ENCODE data around the gene RECQL5. TPM values are rescaled to one million over a fixed set of nuclear protein-coding genes. Genes with fewer than 3 reads are reported as not detected.

Gene RECQL5
- total RNA-seq (2021; ENCODE audit: unreplicated experiment) (46.1 TPM), Bru-seq, nascent RNA (percentile 67 among the genes with signal in this experiment), BruChase-seq, experiment 1, labeled RNA remaining after a 2-hour chase (percentile 69 among the genes with signal in this experiment), BruChase-seq, experiment 2, labeled RNA remaining after a 6-hour chase (percentile 68 among the genes with signal in this experiment)
- polyA plus RNA-seq (2012; ENCODE audit: insufficient read length): 34.1 TPM
- long read RNA-seq, partial matches to known transcripts: 17 of 47 reads
- long read RNA-seq, other reads (novel, unspliced or antisense): 25 of 47 reads

DNA sequence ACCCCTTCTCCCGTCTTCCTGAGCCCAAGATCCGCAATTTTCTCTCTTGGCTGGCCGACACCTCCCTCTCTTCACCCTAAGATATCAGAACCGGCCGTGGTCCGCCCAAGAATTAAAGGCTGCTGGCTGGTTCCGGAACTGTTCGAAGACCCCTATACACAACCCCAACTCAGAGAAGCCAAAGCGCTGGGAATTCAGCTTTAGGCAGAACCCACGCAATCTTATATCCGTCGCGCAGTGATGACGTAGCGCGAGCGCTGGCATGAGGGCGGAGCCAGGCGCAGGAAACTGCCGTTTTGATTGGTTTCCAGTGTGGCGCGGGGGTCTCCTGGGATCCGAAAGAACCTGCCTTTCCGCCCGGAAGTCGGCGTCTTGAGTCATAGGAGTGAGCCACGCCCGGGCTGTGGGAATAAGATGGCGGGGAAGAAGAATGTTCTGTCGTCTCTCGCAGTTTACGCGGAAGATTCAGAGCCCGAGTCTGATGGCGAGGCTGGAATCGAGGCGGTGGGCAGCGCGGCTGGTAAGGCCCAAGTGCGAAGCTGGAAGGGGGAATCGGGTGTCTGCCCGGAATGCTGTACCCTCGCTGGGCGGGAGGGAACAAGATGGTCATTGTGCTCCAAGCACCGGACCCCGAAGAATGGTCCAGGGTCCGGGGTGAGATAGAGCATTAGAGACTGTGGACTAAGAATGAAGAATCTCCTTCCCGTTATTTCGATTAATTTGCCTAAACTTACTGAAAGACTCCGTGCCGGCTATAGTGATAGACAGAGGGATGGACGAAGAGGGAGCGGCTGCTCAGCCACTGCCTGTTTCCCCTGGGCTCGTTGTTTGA lies at the start of gene RECQL5, which contains the start of gene SAP30BP:
Gene RECQL5 (minus strand): TSS at position 196 of the 832 bp plus-strand sequence. CDS start 597 bp downstream, outside the sequence.
Gene SAP30BP (plus strand): TSS at position 380 of the 832 bp plus-strand sequence. CDS start 35 bp downstream, at position 415.
- BruUV-seq (replicated peaks): TSS peak; percentile 93
- peak; percentile 89 for DNase-seq (ENCODE audit: low read depth, low spot score)
- peaks cover 22% of the 10 kb centered on the region for H3K4me1 ChIP-seq (ENCODE audit: control insufficient read depth, insufficient read depth, low read length)
- ChIA-PET CTCF (interaction anchor here (1.1 kb wide), 1 partner anchor 14 kb away, joined by 4 read pairs; no protein-coding TSS in a partner anchor), POLR2A (interaction anchor here (0.5 to 0.9 kb wide), 3 partner anchors 81 to 119 kb away, joined by 3 to 8 read pairs (median 3); no protein-coding TSS in a partner anchor)
- H3K9me3 ChIP-seq (ENCODE audit: control insufficient read depth, insufficient read depth, low read depth, low read length): no peaks in the 10 kb centered on the region
- TF ChIP-seq, protein P1, sequence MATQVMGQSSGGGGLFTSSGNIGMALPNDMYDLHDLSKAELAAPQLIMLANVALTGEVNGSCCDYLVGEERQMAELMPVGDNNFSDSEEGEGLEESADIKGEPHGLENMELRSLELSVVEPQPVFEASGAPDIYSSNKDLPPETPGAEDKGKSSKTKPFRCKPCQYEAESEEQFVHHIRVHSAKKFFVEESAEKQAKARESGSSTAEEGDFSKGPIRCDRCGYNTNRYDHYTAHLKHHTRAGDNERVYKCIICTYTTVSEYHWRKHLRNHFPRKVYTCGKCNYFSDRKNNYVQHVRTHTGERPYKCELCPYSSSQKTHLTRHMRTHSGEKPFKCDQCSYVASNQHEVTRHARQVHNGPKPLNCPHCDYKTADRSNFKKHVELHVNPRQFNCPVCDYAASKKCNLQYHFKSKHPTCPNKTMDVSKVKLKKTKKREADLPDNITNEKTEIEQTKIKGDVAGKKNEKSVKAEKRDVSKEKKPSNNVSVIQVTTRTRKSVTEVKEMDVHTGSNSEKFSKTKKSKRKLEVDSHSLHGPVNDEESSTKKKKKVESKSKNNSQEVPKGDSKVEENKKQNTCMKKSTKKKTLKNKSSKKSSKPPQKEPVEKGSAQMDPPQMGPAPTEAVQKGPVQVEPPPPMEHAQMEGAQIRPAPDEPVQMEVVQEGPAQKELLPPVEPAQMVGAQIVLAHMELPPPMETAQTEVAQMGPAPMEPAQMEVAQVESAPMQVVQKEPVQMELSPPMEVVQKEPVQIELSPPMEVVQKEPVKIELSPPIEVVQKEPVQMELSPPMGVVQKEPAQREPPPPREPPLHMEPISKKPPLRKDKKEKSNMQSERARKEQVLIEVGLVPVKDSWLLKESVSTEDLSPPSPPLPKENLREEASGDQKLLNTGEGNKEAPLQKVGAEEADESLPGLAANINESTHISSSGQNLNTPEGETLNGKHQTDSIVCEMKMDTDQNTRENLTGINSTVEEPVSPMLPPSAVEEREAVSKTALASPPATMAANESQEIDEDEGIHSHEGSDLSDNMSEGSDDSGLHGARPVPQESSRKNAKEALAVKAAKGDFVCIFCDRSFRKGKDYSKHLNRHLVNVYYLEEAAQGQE (IDR thresholded peaks at IDR 0.05; ENCODE audit: insufficient read depth in 1 of 2, low read depth in 2 of 2, low read length in 1 of 2): no peak
- TF ChIP-seq, protein P2, sequence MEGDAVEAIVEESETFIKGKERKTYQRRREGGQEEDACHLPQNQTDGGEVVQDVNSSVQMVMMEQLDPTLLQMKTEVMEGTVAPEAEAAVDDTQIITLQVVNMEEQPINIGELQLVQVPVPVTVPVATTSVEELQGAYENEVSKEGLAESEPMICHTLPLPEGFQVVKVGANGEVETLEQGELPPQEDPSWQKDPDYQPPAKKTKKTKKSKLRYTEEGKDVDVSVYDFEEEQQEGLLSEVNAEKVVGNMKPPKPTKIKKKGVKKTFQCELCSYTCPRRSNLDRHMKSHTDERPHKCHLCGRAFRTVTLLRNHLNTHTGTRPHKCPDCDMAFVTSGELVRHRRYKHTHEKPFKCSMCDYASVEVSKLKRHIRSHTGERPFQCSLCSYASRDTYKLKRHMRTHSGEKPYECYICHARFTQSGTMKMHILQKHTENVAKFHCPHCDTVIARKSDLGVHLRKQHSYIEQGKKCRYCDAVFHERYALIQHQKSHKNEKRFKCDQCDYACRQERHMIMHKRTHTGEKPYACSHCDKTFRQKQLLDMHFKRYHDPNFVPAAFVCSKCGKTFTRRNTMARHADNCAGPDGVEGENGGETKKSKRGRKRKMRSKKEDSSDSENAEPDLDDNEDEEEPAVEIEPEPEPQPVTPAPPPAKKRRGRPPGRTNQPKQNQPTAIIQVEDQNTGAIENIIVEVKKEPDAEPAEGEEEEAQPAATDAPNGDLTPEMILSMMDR (IDR thresholded peaks at IDR 0.05): no peak
- TF ChIP-seq TCF7L2 (IDR thresholded peaks at IDR 0.05; ENCODE audit: low read depth, low read length) (no peak; the same call in 1 of the 2 replicates), POLR2AphosphoS5 (IDR thresholded peaks at IDR 0.05; ENCODE audit: low read depth, low read length) (peak; percentile 91), SIN3A (IDR thresholded peaks at IDR 0.05; ENCODE audit: borderline replicate concordance, insufficient read depth, low read depth, low read length) (peak; percentile 56; the same call in 1 of the 2 replicates)
- H3K4me3 ChIP-seq (ENCODE audit: low read depth in 2 of 2, low read length in 2 of 2): peak within 1 kb of the TSS; percentile 97 to 98
- ATAC-seq: peak; percentile 100
- intact Hi-C loops (cut with micrococcal nuclease; ENCODE audit: unreplicated experiment) (no loop called here), in situ Hi-C loops (cut with HindIII; ENCODE audit: low pct_unique_long_range_greater_than_20kb, low sequenced_read_pairs) (no loop called here)
- H3K36me3 ChIP-seq (ENCODE audit: control insufficient read depth, insufficient read depth, low read length): peaks cover 36% of the 10 kb centered on the region
- H3K27me3 ChIP-seq (ENCODE audit: control insufficient read depth, insufficient read depth, low read length): no peaks in the 10 kb centered on the region
- H3K27ac ChIP-seq (ENCODE audit: low read length): peak within 1 kb of the TSS; percentile 97

DNA sequence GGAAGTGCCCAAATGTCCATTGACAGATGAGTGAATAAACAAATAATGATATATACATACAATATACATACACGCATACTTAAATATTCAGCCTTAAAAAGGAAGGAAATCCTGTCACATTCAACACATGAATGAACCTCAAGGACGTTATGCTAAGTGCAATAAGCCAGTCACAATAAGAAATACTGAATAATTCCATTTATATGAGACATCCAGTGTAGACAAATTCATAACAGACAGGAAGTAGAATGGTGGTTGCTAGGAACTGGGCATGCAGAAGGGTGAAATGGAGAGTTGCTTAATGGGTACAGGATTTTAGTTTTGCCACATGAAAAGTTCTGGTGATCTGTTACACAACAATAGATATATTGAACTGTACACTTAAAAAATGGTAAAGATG lies 45.5 kb upstream of the RECQL5 start:
- Histone ChIP-seq H3K4me1 (ENCODE audit: control insufficient read depth, insufficient read depth, low read length) (peaks cover 6% of the 10 kb centered on the region), H3K27ac (ENCODE audit: low read length) (no peak overlapping the region), H3K9me3 (ENCODE audit: control insufficient read depth, insufficient read depth, low read depth, low read length) (no peaks in the 10 kb centered on the region), H3K36me3 (ENCODE audit: control insufficient read depth, insufficient read depth, low read length) (no peaks in the 10 kb centered on the region; the same call in 1 of the 2 replicates), H3K27me3 (ENCODE audit: control insufficient read depth, insufficient read depth, low read length) (no peaks in the 10 kb centered on the region), H3K4me3 (ENCODE audit: low read depth in 2 of 2, low read length in 2 of 2) (no peak overlapping the region)
- in situ Hi-C loops (cut with HindIII; ENCODE audit: low pct_unique_long_range_greater_than_20kb, low sequenced_read_pairs) (no loop called here), intact Hi-C loops (cut with micrococcal nuclease; ENCODE audit: unreplicated experiment) (no loop called here)
- no peak for TF ChIP-seq SIN3A (IDR thresholded peaks at IDR 0.05; ENCODE audit: borderline replicate concordance, insufficient read depth, low read depth, low read length)
- no TSS peak for BruUV-seq (replicated peaks)
- ChIA-PET CTCF (no interaction called here), POLR2A (interaction anchor here (0.6 kb wide), 1 partner anchor 129 kb away, joined by 6 read pairs; no protein-coding TSS in a partner anchor)
- DNase-seq (ENCODE audit: low read depth, low spot score) (no peak), ATAC-seq (no peak; the same call in 1 of the 2 replicates)
